NCI-H1048 (cell line): ENCODE measurements around the gene ADCY2.

ENCODE experiments used
- DNase-seq: peaks from one replicate; lab custom pipeline; 2025; lab: John Stamatoyannopoulos, UW

ADCY2 gene

DNA sequence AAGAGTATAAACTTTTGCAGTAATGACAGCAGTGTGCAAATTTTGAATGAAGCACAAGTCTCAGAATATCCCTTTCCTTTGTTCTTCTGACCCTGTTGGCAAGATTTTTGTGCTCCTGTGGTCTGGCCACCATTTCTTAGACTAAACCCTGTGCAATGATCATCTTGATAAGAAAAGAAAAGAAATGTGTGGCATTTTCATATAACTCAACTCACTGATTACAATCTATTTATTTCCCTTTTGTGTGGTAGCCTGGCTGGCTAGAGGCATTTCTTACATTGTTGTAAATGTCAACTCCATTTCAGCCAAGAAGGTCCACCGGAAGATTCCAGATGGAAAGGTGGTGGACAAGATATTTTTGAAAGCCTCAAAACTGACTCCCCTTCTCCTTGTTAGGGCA is 41.9 kb downstream of the ADCY2 start:
- no peak for DNase-seq

DNA sequence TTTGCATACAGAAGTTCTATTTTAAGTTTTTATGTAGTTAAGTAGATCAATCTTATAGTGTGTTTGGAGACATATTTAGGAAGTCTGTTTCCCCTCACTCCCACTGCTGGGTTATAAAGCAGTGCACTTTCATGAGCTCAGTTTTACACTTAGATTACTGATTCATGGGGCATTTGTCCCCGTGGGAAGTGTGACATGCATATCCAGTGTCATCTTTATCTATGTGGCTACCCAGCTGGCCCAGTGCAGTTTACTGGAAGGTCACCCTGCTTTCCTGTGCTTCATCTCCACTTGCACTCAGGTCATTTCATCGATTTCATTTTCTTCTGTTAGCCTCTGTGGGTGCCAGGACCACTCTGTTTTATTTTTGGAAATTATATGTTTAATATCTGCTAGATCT is 49.1 kb downstream of the ADCY2 start:
- DNase-seq, result no peak

DNA sequence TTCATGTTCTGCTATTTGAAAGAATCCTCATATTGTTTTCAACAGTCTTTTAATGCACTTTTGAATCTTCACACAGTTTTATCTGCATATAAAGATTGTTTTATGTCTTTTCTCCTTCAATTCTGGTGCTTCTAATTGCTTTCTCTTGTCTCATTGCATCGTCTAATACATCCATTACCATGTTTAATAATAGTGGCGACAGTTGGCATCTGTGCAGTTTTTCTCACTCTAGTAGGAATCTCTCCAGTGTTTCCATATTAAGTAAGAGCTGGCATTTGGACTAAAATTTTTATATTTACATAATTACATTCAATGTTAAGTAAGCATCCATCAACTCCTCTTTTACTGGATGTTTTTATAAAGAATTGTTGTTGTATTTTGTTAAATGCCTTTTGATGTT is 49.9 kb downstream of the ADCY2 start:
- DNase-seq, result no peak

GRCh38 chr5:7446913-7447312 is 51.0 kb downstream of the ADCY2 start:
- no peak for DNase-seq

- DNase-seq, result no peak
Measured at GRCh38 chr5:7453947-7454346, 58.0 kb downstream of the ADCY2 start.

DNA sequence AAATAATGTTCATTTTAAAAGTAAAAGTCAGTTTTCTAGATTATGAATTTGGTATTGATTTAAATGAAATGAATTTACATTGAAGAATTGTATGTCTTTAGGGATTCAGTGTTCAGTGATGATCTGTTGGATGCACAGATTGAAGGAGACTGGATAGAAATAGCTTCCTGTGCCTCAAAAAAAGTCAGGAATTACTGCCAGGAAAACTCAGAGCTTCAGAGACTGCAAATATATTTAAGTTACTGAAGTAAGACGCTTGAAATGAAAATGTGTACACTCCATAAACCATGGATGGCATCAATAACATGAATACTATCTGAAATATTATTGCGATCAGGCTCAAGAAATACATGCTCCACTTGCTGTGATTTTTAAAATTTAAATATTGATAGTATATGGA is 60.3 kb downstream of the ADCY2 start:
- DNase-seq, result no peak

GRCh38 chr5:7461371-7461770 is 65.4 kb downstream of the ADCY2 start:
- DNase-seq, result no peak

DNA sequence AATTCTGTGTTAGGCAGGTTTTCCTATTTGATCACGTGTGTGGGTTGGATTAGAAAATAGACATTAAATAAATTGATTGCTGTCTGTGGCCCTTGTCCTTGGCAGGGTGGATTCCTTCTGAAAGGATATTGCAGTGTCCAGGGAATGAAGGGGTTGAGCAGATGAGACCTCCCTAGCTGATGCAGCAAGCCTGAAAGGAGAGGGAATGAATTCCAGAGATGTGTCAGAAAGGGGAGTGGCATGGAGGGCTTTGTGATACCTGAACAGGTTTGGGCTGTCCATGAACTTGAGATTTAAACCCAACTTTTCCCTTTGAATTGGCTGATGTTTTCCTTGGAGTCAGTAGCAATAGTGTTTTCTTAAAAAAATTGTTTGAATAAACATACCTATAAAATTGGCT is 66.8 kb downstream of the ADCY2 start:
- DNase-seq, result no peak

- DNase-seq, result no peak
Measured at GRCh38 chr5:7464182-7464581, 68.2 kb downstream of the ADCY2 start.

DNA sequence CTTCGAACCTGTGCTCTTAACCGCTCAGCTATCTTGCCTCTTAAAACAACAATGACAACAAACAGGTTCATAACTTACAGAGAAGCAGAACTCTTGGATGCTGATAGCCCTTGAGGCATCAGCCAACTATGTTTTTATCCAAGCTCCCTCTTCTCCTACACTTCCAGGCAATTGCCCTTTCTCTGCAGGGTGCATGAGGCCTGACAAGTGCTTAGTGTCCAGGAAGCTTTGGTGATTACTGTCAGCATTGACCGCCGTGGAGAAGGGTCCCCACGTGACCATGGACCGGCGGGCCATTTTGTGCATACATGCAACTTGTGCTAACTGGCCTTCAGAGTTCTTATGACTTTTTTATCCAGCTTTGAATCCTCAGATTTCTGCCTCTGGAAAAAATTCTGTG is 71.2 kb downstream of the ADCY2 start:
- DNase-seq, result no peak

GRCh38 chr5:7468742-7469141 is 72.8 kb downstream of the ADCY2 start:
- DNase-seq, result no peak

DNA sequence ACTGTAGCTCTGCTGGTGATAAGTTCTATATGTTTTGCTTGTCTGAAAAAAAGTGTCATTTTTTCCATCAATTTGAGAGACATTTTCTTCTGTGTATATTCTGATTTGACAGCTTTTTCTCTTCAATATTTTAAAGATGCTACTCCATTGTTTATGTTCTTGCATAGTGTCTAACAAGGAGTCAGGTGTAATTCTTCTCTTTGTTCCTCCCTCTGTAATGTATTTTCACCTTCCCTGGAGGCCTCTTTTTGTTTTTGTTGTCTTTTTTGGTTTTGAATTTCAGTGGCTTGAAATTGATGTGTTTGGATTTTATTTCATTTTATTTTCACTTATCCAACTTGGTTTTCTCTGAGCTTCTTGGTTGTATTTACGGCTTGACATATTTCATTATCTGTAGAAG is 75.8 kb downstream of the ADCY2 start:
- no peak for DNase-seq

DNA sequence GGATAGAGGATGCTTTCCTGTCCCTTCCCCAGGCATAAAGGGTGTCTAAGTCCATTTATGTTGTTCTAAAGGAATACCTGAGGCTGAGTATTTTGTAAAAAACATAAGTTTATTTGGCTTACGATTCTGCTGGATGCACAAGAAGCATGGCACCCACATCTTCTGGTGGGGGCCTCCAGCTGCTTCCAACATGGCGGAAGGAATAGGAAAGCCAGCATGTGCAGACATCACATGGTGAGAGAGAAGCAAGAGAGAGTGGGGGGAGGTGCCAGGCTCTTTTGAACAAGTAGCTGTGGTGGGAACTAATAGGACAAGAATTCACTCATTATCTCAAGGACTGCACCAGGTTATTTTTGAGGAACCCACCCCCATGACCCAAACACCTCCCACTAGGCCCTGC is 77.2 kb downstream of the ADCY2 start:
- no peak for DNase-seq

GRCh38 chr5:7473668-7474215 is 77.8 kb downstream of the ADCY2 start:
- no peak for DNase-seq

DNA sequence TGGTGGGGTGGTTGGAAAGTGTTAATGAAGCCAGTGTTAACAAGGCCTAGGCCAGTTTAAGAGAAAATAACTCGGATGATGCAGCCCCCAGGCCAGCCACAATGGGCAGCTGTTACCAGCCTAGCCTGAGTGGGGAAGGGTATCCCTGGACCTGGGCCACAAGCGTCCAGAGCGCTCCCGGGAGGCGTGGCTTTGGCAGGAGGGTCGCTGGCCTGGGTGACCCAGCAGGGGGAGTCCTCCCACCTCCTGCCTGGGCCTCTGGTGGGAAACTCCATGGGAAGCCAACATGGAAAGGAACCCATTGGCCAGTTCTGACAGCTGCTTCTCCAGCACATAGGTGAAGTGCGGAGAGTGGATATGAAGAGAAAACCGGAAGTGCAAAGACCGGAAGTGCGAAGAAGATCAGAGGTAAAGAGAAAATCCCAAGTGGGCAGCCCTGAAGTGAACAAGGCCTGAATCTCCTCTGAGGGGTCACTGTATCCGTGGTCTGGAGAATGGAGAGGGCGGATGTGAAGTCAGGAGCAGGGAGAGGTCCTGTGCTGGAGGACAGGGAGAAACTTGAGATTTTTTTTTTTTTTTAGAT is 79.0 kb downstream of the ADCY2 start:
- DNase-seq, result no peak

DNA sequence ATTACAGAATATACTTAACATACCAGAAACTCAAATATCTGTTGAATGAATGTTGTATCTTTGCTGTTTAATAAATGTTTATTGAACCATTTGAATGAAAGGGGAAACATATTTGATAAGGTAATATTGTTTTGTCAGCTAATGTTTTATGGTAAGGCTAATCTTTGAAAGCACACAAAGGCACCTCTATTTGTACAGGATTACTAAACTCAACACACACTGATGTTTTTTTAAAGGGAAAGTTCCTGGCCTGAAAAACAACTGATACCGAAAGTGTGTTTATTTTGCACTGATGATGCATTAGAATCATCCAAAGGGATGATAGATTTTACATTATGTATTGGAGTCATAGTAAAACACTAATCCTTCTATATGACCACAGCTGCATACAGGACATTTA is 82.5 kb downstream of the ADCY2 start:
- DNase-seq, result no peak

DNA sequence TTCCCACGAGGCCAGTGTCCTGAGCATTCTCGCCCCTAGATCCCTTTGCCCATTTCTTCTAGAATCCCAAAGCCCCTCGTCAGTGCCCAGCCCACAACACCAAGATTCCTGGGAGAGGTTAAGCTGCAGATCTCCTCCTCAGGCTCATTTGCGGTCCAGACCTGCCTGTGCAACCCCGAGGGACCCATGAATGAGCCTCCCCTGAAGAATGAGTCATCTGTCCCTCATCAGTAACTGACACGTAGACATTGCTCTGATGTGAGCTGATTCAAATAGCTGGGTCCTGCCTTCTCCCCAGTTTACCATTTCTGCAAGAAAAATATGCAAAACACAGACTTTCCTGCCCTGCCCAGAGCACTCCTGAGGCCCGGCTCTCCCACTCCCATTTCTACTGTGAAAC is 92.8 kb downstream of the ADCY2 start:
- DNase-seq, result no peak

DNA sequence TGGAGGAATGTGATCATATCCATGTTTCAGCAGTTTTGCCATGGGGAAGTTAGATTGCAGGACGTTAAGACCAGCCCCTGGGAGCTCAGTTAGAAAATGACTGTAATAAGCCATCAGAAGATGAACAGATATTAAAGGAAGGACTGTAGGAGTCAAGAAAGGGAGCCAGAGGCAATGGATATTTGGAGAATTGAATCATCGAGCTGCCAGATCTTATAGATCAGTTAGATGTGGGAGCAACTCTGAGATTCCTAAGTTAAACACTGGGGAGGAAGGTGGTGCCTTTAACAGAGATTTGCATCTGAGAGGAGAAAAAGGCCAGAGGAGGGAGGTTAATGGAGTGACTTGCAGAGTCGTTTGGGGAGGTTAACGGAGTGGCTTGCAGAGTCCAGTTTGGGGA is 96.4 kb downstream of the ADCY2 start:
- DNase-seq, result no peak

- DNase-seq, result no peak
Measured at GRCh38 chr5:7493081-7493480, 97.1 kb downstream of the ADCY2 start.

- no peak for DNase-seq
Measured at GRCh38 chr5:7493622-7494021, 97.7 kb downstream of the ADCY2 start.

DNA sequence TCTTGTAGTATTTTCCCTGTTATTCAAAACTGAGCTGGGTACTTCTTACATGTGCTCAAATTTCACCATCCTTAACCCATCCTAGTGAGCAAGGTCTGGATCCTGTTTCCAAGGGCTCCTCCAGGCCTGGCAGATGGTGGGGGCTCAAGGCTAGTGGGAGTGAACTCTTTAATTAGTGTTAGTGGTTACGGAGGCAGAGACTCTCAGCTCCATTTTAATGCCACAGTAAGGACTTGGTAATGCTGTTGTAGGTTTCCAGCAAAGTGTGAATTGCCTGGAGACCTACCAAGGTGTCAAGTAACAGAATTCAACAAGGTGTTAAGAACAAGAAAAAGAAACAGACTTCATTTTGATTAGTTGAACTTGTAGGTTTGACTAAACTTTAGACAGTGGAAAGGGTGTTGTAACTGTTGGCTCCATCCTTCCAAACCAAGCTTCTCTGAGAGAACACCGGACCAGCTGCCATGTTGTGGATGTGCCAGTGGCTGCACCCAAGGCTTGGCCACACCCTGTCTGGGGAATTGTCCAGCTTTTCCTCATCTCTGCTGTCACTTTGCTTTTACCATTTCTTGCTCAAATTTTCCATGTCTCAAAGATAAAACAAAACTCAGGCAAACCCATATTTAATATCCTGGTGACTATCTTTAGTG is 98.7 kb downstream of the ADCY2 start:
- DNase-seq, result no peak

GRCh38 chr5:7495131-7495517 is 99.2 kb downstream of the ADCY2 start:
- DNase-seq, result no peak

DNA sequence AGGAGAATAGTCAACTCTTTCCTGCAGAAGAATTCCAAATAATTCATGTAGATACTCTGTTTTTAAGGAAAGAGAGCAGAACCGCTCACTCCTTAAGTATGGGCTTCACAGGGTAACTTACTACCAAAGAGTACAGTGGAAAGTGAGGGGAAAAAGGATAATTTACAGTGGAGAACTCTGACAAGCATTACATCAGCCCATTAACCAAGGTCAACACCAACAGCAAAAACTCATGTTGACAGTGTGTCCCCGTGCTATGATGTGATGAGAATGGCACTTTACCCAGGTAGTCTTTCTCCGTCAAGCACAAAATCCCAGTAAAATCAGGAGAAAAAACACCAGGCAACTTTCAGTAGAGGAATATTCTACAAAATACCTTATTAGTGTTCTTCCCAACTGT is 104.3 kb downstream of the ADCY2 start:
- DNase-seq, result no peak

- DNase-seq, result no peak
Measured at GRCh38 chr5:7501061-7501460, 105.1 kb downstream of the ADCY2 start.
